ENCODE measurements around the gene COL4A6. TPM values are rescaled to one million over a fixed set of nuclear protein-coding genes. Genes with fewer than 3 reads are reported as not detected.

Gene COL4A6
- total and polyA plus RNA-seq, 2 of the 8 experiments (the other 6 are each of a cell fraction or from before 2014, with no cell fraction given): 5.9 to 11.8 TPM

DNA sequence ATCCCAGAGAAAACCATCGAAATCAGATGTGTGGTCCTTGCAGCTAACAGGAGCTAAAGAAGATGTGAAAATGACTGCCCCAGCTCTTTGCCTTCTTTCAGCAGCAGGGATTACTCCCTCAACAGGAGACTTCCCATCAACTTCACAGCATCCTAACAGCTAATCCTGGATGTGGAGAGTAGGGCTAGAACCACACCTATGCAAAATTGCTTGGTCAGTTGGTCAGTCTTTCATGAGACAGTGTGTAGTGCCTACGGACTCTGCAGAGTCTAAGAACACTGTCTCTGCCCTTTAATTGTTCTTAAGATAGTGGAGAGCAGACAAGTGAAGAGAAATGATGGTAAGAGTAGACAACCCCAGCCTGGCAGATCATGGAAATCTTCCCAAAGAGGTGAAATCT, 133.5 kb downstream of the COL4A6 start:
- Histone ChIP-seq H3K18ac (ENCODE audit: extremely low read depth, low read length) (no peak overlapping the region), H3K14ac (ENCODE audit: insufficient read length) (no peak overlapping the region), H3K79me2 (ENCODE audit: control insufficient read depth in 1 of 2, insufficient read depth in 2 of 2, low read length in 2 of 2) (no peaks in the 10 kb centered on the region), H4K5ac (ENCODE audit: insufficient read length, low read depth, low read length) (no peak overlapping the region), H3K36me3 (ENCODE audit: control insufficient read depth in 2 of 4, insufficient read depth in 4 of 4, low read length in 3 of 4) (no peaks in the 10 kb centered on the region), H3K4me3 (ENCODE audit: extremely low read depth in 1 of 4, insufficient read depth in 2 of 4, low read depth in 3 of 4, low read length in 4 of 4) (no peak overlapping the region), H3K27me3 (replicated peaks in 1 of 4; ENCODE audit: control insufficient read depth in 3 of 4, extremely low read depth in 1 of 4, insufficient read depth in 3 of 4, low read length in 3 of 4) (no peaks in the 10 kb centered on the region), H3K9me3 (ENCODE audit: insufficient read depth in 2 of 2, low read depth in 1 of 2, low read length in 1 of 2) (no peaks in the 10 kb centered on the region), H3K56ac (replicated peaks; ENCODE audit: insufficient read length, low read depth, low read length) (no peak overlapping the region), H4K8ac (ENCODE audit: extremely low read depth, insufficient read depth, low read length) (no peak overlapping the region), H2BK5ac (ENCODE audit: low read depth, low read length) (no peak overlapping the region), H2BK12ac (ENCODE audit: low read depth, low read length) (no peak overlapping the region), H2BK120ac (replicated peaks; ENCODE audit: low read depth, low read length) (no peak overlapping the region), H3K23ac (ENCODE audit: insufficient read length) (no peak overlapping the region), H3K27ac (ENCODE audit: low read depth, low read length) (no peak overlapping the region), H3K79me1 (ENCODE audit: low read depth, low read length) (no peaks in the 10 kb centered on the region), H3K4me1 (replicated peaks in 1 of 4; ENCODE audit: control insufficient read depth in 3 of 4, insufficient read depth in 4 of 4, low read length in 3 of 4) (no peaks in the 10 kb centered on the region; a peak in 1 of 7 replicates), H2AK5ac (ENCODE audit: low read depth, low read length) (0 out of 2 replicates have a peak overlapping the region, but pooled peaks have one; percentile 24), H3K4ac (replicated peaks; ENCODE audit: insufficient read length, low read depth, low read length) (no peak overlapping the region), H3K23me2 (ENCODE audit: low read depth, low read length) (no peaks in the 10 kb centered on the region), H2BK15ac (ENCODE audit: low read length) (no peak overlapping the region), H4K20me1 (replicated peaks in 1 of 2; ENCODE audit: control insufficient read depth in 1 of 2, insufficient read depth in 2 of 2, low read length in 2 of 2) (no peaks in the 10 kb centered on the region), H3K9ac (replicated peaks in 1 of 4; ENCODE audit: extremely low read depth in 1 of 4, low read depth in 3 of 4, low read length in 3 of 4) (no peak overlapping the region), H2BK20ac (ENCODE audit: low read length) (no peak overlapping the region), H3K4me2 (ENCODE audit: insufficient read depth in 1 of 2, low read depth in 2 of 2, low read length in 2 of 2) (no peak overlapping the region), H2AFZ (ENCODE audit: low read length) (no peak overlapping the region), H4K91ac (replicated peaks; ENCODE audit: insufficient read length, low read length) (no peak overlapping the region)
- WGBS, 2 experiments (ENCODE audit: extremely low coverage in 1 of 2, insufficient coverage in 1 of 2, insufficient read length in 1 of 2, insufficient replicate concordance in 2 of 2, low coverage in 1 of 2, low lambda C conversion rate in 2 of 2, missing lambda C conversion rate in 1 of 2): 89% methylated on average over 1 of the region's 2 CpGs; no CpG with 5 or more reads in 1 of the 2 experiments
- POLR2A ChIA-PET (ENCODE audit: partially characterized antibody): no interaction called here
- CTCF ChIA-PET (ENCODE audit: partially characterized antibody): interaction anchor here (0.7 to 4.3 kb wide), 9 partner anchors 8 to 140 kb away, joined by 3 to 38 read pairs (median 4); no protein-coding TSS in a partner anchor
- no peak for DNase-seq (ENCODE audit: low read depth in 1 of 2, low spot score in 2 of 2)
- no peak for FAIRE-seq
- no peak for TF ChIP-seq CREB1 (IDR thresholded peaks at IDR 0.05)

Measured in H1 (cell line).